Neuronal stem cell (in vitro differentiated cells): ENCODE results near the gene C5orf58.

ENCODE experiments used
- DNase-seq: peaks from one replicate; pipeline ENCODE4 v3.0.0-alpha.2; 2013; ENCODE audit warnings: low spot score
- H2AFZ ChIP-seq: one replicate; pipeline ENCODE4 v1.6.1; 2013; ENCODE audit warnings: mild to moderate bottlenecking, low read length, inconsistent platforms
- H2AK5ac ChIP-seq: 2 replicates; pipeline ENCODE4 v1.6.1; 2013; ENCODE audit warnings: low read depth, mild to moderate bottlenecking, inconsistent platforms, low read length, moderate library complexity, mixed read lengths
- H2BK120ac ChIP-seq: 2 replicates; pipeline ENCODE4 v1.6.1; 2013; ENCODE audit warnings: low read depth, mild to moderate bottlenecking, inconsistent platforms, low read length, moderate library complexity, mixed read lengths
- H2BK12ac ChIP-seq: one replicate; pipeline ENCODE4 v1.6.1; 2013; ENCODE audit warnings: low read length, inconsistent platforms
- H2BK15ac ChIP-seq: 2 replicates; pipeline ENCODE4 v1.6.1; 2013; ENCODE audit warnings: mild to moderate bottlenecking, low read length, inconsistent platforms, mixed read lengths
- H2BK5ac ChIP-seq: one replicate; pipeline ENCODE4 v1.6.1; 2013; ENCODE audit warnings: inconsistent platforms, mild to moderate bottlenecking, low read length, moderate library complexity
- H3K14ac ChIP-seq: one replicate; pipeline ENCODE4 v1.6.1; 2013; ENCODE audit warnings: low read length, inconsistent platforms
- H3K18ac ChIP-seq: 2 replicates; pipeline ENCODE4 v1.6.1; 2013; ENCODE audit warnings: low read length, inconsistent platforms
- H3K23ac ChIP-seq: 2 replicates; pipeline ENCODE4 v1.6.1; 2013; ENCODE audit warnings: low read depth, mild to moderate bottlenecking, mixed read lengths, low read length, inconsistent platforms; ENCODE audit not compliant: poor library complexity
- H3K27ac ChIP-seq: replicated peaks from 3 replicates; pipeline ENCODE4 v1.5.1; 2013; ENCODE audit warnings: low read length, inconsistent platforms
- H3K27me3 ChIP-seq, 3 experiments: 2 replicates each; pipeline ENCODE4 v1.6.1; 2013; ENCODE audit warnings: low read length in 3 of 3, mild to moderate bottlenecking in 2 of 3, inconsistent platforms in 1 of 3, low read depth in 1 of 3, mixed read lengths in 1 of 3, moderate library complexity in 1 of 3; ENCODE audit not compliant: control insufficient read depth in 3 of 3, insufficient read depth in 3 of 3
- H3K36me3 ChIP-seq, 2 donors: replicated peaks in 1 of 2; 2 replicates each; pipeline ENCODE4 v1.6.1; 2013; ENCODE audit warnings: low read length in 2 of 2; ENCODE audit not compliant: control insufficient read depth in 2 of 2, insufficient read depth in 2 of 2
- H3K4ac ChIP-seq: 2 replicates; pipeline ENCODE4 v1.6.1; 2013; ENCODE audit warnings: inconsistent platforms, mild to moderate bottlenecking, low read length, moderate library complexity
- H3K4me1 ChIP-seq, 2 donors: 1 replicate in 1 of 2; 2 replicates in 1 of 2; pipeline ENCODE4 v1.6.1; 2013; ENCODE audit warnings: low read length in 2 of 2, low read depth in 1 of 2; ENCODE audit not compliant: control insufficient read depth in 2 of 2, insufficient read depth in 1 of 2
- H3K4me2 ChIP-seq: one replicate; pipeline ENCODE4 v1.6.1; 2013; ENCODE audit warnings: mild to moderate bottlenecking, low read length, inconsistent platforms; ENCODE audit not compliant: insufficient read depth, poor library complexity, severe bottlenecking
- H3K4me3 ChIP-seq, 2 donors: 2 replicates each; pipeline ENCODE4 v1.5.1; 2013; ENCODE audit warnings: low read length in 2 of 2, mild to moderate bottlenecking in 2 of 2, inconsistent platforms in 1 of 2, moderate library complexity in 1 of 2
- H3K79me1 ChIP-seq: one replicate; pipeline ENCODE4 v1.6.1; 2013; ENCODE audit warnings: low read depth, mild to moderate bottlenecking, inconsistent platforms, low read length, moderate library complexity
- H3K9ac ChIP-seq: one replicate; pipeline ENCODE4 v1.6.1; 2013; ENCODE audit warnings: mild to moderate bottlenecking, low read depth, low read length, inconsistent platforms; ENCODE audit not compliant: poor library complexity
- H3K9me3 ChIP-seq, 2 donors: replicated peaks in 1 of 2; 2 replicates each; pipeline versions ENCODE3 to v1.6.1; 2013; ENCODE audit warnings: low read length in 2 of 2, mild to moderate bottlenecking in 2 of 2, inconsistent platforms in 1 of 2, low read depth in 1 of 2, mixed read lengths in 1 of 2, moderate library complexity in 1 of 2; ENCODE audit not compliant: control insufficient read depth in 2 of 2, insufficient read depth in 1 of 2
- H4K8ac ChIP-seq: one replicate; pipeline ENCODE4 v1.6.1; 2013; ENCODE audit warnings: low read depth, mild to moderate bottlenecking, inconsistent platforms, low read length, moderate library complexity
- H4K91ac ChIP-seq: one replicate; pipeline ENCODE4 v1.6.1; 2013; ENCODE audit warnings: low read length, low read depth, mild to moderate bottlenecking, inconsistent platforms; ENCODE audit not compliant: poor library complexity
- WGBS, 2 donors: extraction: QIAGEN DNeasy Blood & Tissue Kit; methylation state at CpG; one replicate each; pipeline ENCODE4 v1.1.7; 2013; ENCODE audit warnings: missing lambda C conversion rate in 2 of 2, mixed read lengths in 1 of 2; ENCODE audit not compliant: insufficient read length in 2 of 2, insufficient replicate concordance in 1 of 2; ENCODE audit errors: extremely low coverage in 2 of 2; 5-methylcytosine and 5-hydroxymethylcytosine counted together

The C5orf58 gene

DNA sequence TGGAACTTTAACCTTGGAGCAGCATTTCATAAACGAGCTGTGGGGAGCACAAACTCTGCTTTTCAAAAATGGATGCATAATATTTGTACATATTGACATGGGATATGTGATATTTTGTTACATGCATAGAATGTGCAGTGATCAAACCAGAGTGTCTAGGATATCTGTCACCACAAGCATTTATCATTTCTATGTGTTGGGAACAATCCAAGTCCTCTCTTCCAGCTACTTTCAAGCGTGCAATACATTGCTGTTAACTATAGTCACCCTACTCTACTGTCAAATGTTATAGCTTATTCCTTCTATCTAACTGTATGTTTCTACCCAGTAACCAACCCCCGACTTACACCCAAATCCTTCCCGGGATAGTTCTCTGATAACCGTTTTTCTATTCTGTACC is 15.0 kb upstream of the C5orf58 start:
- DNase-seq = no peak
- Histone ChIP-seq H2AK5ac (no peak overlapping the region), H3K4me3 (no peak overlapping the region), H2AFZ (no peak overlapping the region), H3K4me1 (peaks cover 0 to 18% of the 10 kb centered on the region in 2 donors), H3K4me2 (no peak overlapping the region), H3K36me3 (no peaks in the 10 kb centered on the region), H2BK12ac (no peak overlapping the region), H4K8ac (no peak overlapping the region), H3K14ac (no peak overlapping the region), H2BK5ac (no peak overlapping the region), H3K9me3 (no peaks in the 10 kb centered on the region), H3K79me1 (no peaks in the 10 kb centered on the region), H3K4ac (no peak overlapping the region), H4K91ac (no peak overlapping the region), H3K18ac (no peak overlapping the region), H3K9ac (no peak overlapping the region), H3K23ac (no peak overlapping the region), H2BK120ac (no peak overlapping the region), H3K27me3 (no peaks in the 10 kb centered on the region), H3K27ac (no peak overlapping the region), H2BK15ac (no peak overlapping the region)
- no CpG with 5 or more reads among the region's 5 CpGs for WGBS, 2 donors

DNA sequence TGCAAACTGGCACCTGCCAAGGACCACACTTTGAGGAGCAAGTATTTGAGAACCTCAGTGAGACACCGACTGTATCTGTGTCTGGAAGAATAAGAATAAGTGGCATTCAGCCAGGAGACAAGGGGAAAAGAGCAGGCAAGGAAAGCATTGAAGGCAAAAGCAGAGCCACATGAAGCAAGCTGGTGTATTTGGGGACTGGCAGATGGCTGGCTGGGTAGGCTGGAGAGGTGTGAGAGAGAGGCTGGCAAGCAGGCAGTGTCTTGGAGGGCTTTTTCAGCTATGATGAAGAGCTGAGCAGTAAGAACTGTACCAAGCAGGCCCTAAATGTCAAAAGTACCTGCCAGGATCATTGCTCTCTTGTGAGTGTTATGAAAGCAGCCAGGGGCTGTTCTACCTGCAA is 14.1 kb upstream of the C5orf58 start:
- H3K4me2 ChIP-seq = no peak overlapping the region
- no peaks in the 10 kb centered on the region for H3K27me3 ChIP-seq
- no peaks in the 10 kb centered on the region for H3K36me3 ChIP-seq
- H3K14ac ChIP-seq = no peak overlapping the region
- H2BK15ac ChIP-seq = no peak overlapping the region
- no peak overlapping the region for H2AFZ ChIP-seq
- no peak overlapping the region for H2BK5ac ChIP-seq
- no peaks in the 10 kb centered on the region for H3K9me3 ChIP-seq
- H3K23ac ChIP-seq = no peak overlapping the region
- no peak for DNase-seq
- no peak overlapping the region for H3K4ac ChIP-seq
- no peak overlapping the region for H3K4me3 ChIP-seq
- WGBS, 2 donors = no CpG with 5 or more reads among the region's 1 CpG
- no peak overlapping the region for H3K9ac ChIP-seq
- H3K79me1 ChIP-seq = no peaks in the 10 kb centered on the region
- peaks cover 0 to 18% of the 10 kb centered on the region in 2 donors for H3K4me1 ChIP-seq
- no peak overlapping the region for H2BK120ac ChIP-seq
- no peak overlapping the region for H2AK5ac ChIP-seq
- H3K18ac ChIP-seq = peak overlapping the region; percentile 30
- no peak overlapping the region for H2BK12ac ChIP-seq
- H4K8ac ChIP-seq = no peak overlapping the region
- no peak overlapping the region for H4K91ac ChIP-seq
- H3K27ac ChIP-seq = no peak overlapping the region

DNA sequence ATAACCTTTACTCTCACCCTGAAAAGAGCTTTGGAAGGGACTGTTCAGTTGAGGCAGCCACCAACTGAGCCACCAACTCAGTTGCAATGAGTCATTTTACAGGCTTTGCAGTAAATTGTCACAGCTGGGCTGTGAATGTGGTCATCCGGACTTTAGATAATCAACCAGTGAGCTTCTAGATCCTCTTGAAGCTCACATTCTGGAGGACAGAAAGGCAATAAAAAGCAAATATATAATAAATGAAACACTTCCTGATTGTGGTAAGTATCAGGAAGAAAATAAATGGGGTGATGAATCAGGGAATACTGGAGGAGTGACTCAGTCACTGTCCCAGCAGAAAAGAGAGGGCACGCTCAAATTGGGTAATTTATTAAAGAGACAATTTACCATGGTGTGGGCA is 13.2 kb upstream of the C5orf58 start:
- Histone ChIP-seq H3K4me2 (no peak overlapping the region), H3K79me1 (no peaks in the 10 kb centered on the region), H3K27ac (no peak overlapping the region), H2AK5ac (no peak overlapping the region), H3K23ac (no peak overlapping the region), H4K8ac (no peak overlapping the region), H3K4me1 (peaks cover 0 to 18% of the 10 kb centered on the region in 2 donors), H2AFZ (no peak overlapping the region), H3K36me3 (no peaks in the 10 kb centered on the region), H3K27me3 (no peaks in the 10 kb centered on the region), H3K14ac (no peak overlapping the region), H4K91ac (no peak overlapping the region), H3K18ac (no peak overlapping the region), H3K9me3 (no peaks in the 10 kb centered on the region), H2BK120ac (no peak overlapping the region), H3K9ac (no peak overlapping the region), H3K4me3 (no peak overlapping the region), H2BK12ac (no peak overlapping the region), H2BK15ac (no peak overlapping the region), H2BK5ac (no peak overlapping the region), H3K4ac (no peak overlapping the region)
- DNase-seq = no peak
- WGBS, 2 donors = no CpG with 5 or more reads among the region's 2 CpGs

DNA sequence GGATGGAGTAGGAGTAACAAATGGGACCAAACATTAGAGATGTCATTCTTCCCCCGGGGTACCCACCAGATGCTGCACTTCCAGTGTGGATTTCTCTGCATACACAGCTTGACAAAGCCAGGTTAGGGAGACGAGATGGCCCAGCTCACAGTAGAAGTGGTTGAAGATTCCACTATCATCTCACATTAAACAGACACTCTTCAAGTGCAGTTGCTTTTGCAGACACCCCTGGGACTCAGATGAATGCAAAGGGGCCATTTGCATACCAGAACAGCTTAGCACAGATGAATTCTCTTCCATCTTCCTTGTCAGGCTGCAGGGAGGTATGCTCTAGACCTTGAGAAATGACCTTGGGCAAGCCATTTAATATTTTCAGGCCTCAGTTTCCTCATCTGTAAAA is 12.6 kb upstream of the C5orf58 start:
- Histone ChIP-seq H3K27ac (no peak overlapping the region), H2AK5ac (peak overlapping the region; percentile 5), H2BK15ac (no peak overlapping the region), H3K4me1 (peaks cover 0 to 18% of the 10 kb centered on the region in 2 donors), H3K9me3 (no peaks in the 10 kb centered on the region), H3K36me3 (no peaks in the 10 kb centered on the region), H2BK120ac (no peak overlapping the region), H4K8ac (no peak overlapping the region), H3K4me2 (no peak overlapping the region), H3K18ac (no peak overlapping the region), H3K14ac (no peak overlapping the region), H4K91ac (no peak overlapping the region), H3K4me3 (no peak overlapping the region), H2AFZ (no peak overlapping the region), H3K27me3 (no peaks in the 10 kb centered on the region), H3K79me1 (no peaks in the 10 kb centered on the region), H3K4ac (no peak overlapping the region), H3K9ac (no peak overlapping the region), H2BK12ac (no peak overlapping the region), H2BK5ac (no peak overlapping the region), H3K23ac (no peak overlapping the region)
- no peak for DNase-seq
- no CpG with 5 or more reads among the region's 2 CpGs for WGBS, 2 donors
